Fibroblast of lung (primary cell): ENCODE data around the gene IGSF9. TPM values are rescaled to one million over a fixed set of nuclear protein-coding genes. Genes with fewer than 3 reads are reported as not detected.

Experiments used
- DNase-seq, 2 donors: peaks; one replicate each; pipeline versions ENCODE4 v3.0.0 to v3.0.0-alpha.2; 2010; ENCODE audit warnings: low read depth in 2 of 2
- H2AFZ ChIP-seq: 2 replicates; pipeline ENCODE4 v1.5.1; 2012; ENCODE audit warnings: low read length, control low read depth, inconsistent platforms
- H3K27ac ChIP-seq: 2 replicates; pipeline ENCODE4 v1.5.1; 2011; ENCODE audit warnings: low read length, control low read depth; ENCODE audit not compliant: insufficient read depth
- H3K27me3 ChIP-seq: 2 replicates; pipeline ENCODE4 v1.5.1; 2011; ENCODE audit warnings: mild to moderate bottlenecking, low read length; ENCODE audit not compliant: control insufficient read depth, insufficient read depth
- H3K36me3 ChIP-seq: 2 replicates; pipeline ENCODE4 v1.5.1; 2011; ENCODE audit warnings: low read length; ENCODE audit not compliant: control insufficient read depth, insufficient read depth
- H3K4me1 ChIP-seq: 2 replicates; pipeline ENCODE4 v1.5.1; 2011; ENCODE audit warnings: low read length; ENCODE audit not compliant: control insufficient read depth, insufficient read depth; ENCODE audit errors: extremely low read depth
- H3K4me2 ChIP-seq: 2 replicates; pipeline ENCODE4 v1.5.1; 2011; ENCODE audit warnings: low read length, control low read depth; ENCODE audit not compliant: insufficient read depth; ENCODE audit errors: extremely low read depth
- H3K4me3 ChIP-seq, 4 experiments: fragments of 200-600 bp in 1 of 4; sonication (generic) in 1 of 4; replicated peaks in 1 of 4; 2 replicates each; pipeline ENCODE4 v1.5.1; 2011 to 2016; ENCODE audit warnings: low read length in 4 of 4, low read depth in 3 of 4, mild to moderate bottlenecking in 3 of 4, control low read depth in 2 of 4, inconsistent platforms in 1 of 4, mixed read lengths in 1 of 4; ENCODE audit not compliant: insufficient read depth in 1 of 4; ENCODE audit errors: control extremely low read depth in 1 of 4
- H3K79me2 ChIP-seq: 2 replicates; pipeline ENCODE4 v1.5.1; 2012; ENCODE audit warnings: mild to moderate bottlenecking, low read length, inconsistent platforms; ENCODE audit not compliant: control insufficient read depth, insufficient read depth
- H3K9ac ChIP-seq: 2 replicates; pipeline ENCODE4 v1.5.1; 2011; ENCODE audit warnings: mild to moderate bottlenecking, low read length, control low read depth; ENCODE audit not compliant: insufficient read depth
- H3K9me3 ChIP-seq: 2 replicates; pipeline ENCODE4 v1.5.1; 2012; ENCODE audit warnings: low read depth, low read length; ENCODE audit not compliant: control insufficient read depth, insufficient read depth
- H4K20me1 ChIP-seq: 2 replicates; pipeline ENCODE4 v1.5.1; 2011; ENCODE audit warnings: low read length; ENCODE audit not compliant: control insufficient read depth, insufficient read depth; ENCODE audit errors: extremely low read depth
- CTCF ChIP-seq, 2 donors: IDR thresholded peaks in 1 of 2; conservative IDR thresholded peaks in 1 of 2; 1 replicate in 1 of 2; 2 replicates in 1 of 2; pipeline ENCODE4 v1.5.1; 2011 to 2012; ENCODE audit warnings: low read length in 2 of 2, control low read depth in 1 of 2, inconsistent platforms in 1 of 2, low read depth in 1 of 2, mild to moderate bottlenecking in 1 of 2
- EZH2 ChIP-seq: IDR thresholded peaks from 2 replicates; pipeline ENCODE4 v1.5.1; 2012; ENCODE audit warnings: low read length, control low read depth, mild to moderate bottlenecking; ENCODE audit errors: missing control alignments
- polyA plus RNA-seq, 2 donors: library from polyadenylated mRNA; depleted of rRNA in 1 of 2; stranded (reverse) in 1 of 2; unstranded in 1 of 2; fragments of >200 nt; gene quantifications; 2 replicates each; pipeline ENCODE4 v1.2.1, GENCODE V29; 2011 to 2012; ENCODE audit warnings: missing spikeins in 1 of 2
- total RNA-seq: library from RNA; depleted of rRNA; stranded (reverse); fragments of >200 nt; gene quantifications from 2 replicates; pipeline ENCODE4 v1.2.1, GENCODE V29; 2014

IGSF9 gene
- total and polyA plus RNA-seq, 2 donors (not counting 1 experiment from before 2014, with no cell fraction given), result under 0.01 TPM; not detected in 1

- no peak overlapping the region for H3K4me2 ChIP-seq
- H3K9me3 ChIP-seq, result no peaks in the 10 kb centered on the region
- peaks cover 47% of the 10 kb centered on the region for H3K4me1 ChIP-seq
- no peak overlapping the region for H3K4me3 ChIP-seq
- no peak for DNase-seq
- peaks cover 3% of the 10 kb centered on the region for H3K79me2 ChIP-seq
- H4K20me1 ChIP-seq, result no peaks in the 10 kb centered on the region
- H3K27ac ChIP-seq, result no peak overlapping the region
- H3K36me3 ChIP-seq, result peaks cover 9% of the 10 kb centered on the region
- H3K9ac ChIP-seq, result no peak overlapping the region
- H3K27me3 ChIP-seq, result no peaks in the 10 kb centered on the region
- TF ChIP-seq EZH2, result no peak
- TF ChIP-seq CTCF (conservative IDR thresholded peaks at IDR 0.05 in 1 of 2, IDR thresholded peaks at IDR 0.05 in 1 of 2; ENCODE audit: low read depth in 1 of 2, low read length in 2 of 2), result no peak
- H2AFZ ChIP-seq, result no peak overlapping the region
Observed at GRCh38 chr1:159913451-159914192, 31.8 kb downstream of the IGSF9 start.

- TF ChIP-seq EZH2 (no peak), CTCF (conservative IDR thresholded peaks at IDR 0.05 in 1 of 2, IDR thresholded peaks at IDR 0.05 in 1 of 2; ENCODE audit: low read depth in 1 of 2, low read length in 2 of 2) (no peak)
- Histone ChIP-seq H3K9me3 (no peaks in the 10 kb centered on the region), H3K4me1 (peaks cover 32% of the 10 kb centered on the region), H3K79me2 (no peaks in the 10 kb centered on the region), H3K27ac (no peak overlapping the region), H2AFZ (no peak overlapping the region), H3K27me3 (no peaks in the 10 kb centered on the region), H3K9ac (no peak overlapping the region), H3K4me3 (no peak overlapping the region), H3K36me3 (no peaks in the 10 kb centered on the region), H4K20me1 (no peaks in the 10 kb centered on the region), H3K4me2 (no peak overlapping the region)
- no peak for DNase-seq
Observed at GRCh38 chr1:159911326-159912070, 33.9 kb downstream of the IGSF9 start.

GRCh38 chr1:159908031-159908940 is 37.1 kb downstream of the IGSF9 start:
- Histone ChIP-seq H3K4me1 (peaks cover 23% of the 10 kb centered on the region), H3K27me3 (no peaks in the 10 kb centered on the region), H3K4me3 (no peak overlapping the region), H2AFZ (no peak overlapping the region), H3K36me3 (no peaks in the 10 kb centered on the region), H3K9ac (no peak overlapping the region), H3K9me3 (no peaks in the 10 kb centered on the region), H3K27ac (no peak overlapping the region), H4K20me1 (no peaks in the 10 kb centered on the region), H3K4me2 (no peak overlapping the region), H3K79me2 (no peaks in the 10 kb centered on the region)
- TF ChIP-seq EZH2, result no peak
- no peak for TF ChIP-seq CTCF (conservative IDR thresholded peaks at IDR 0.05 in 1 of 2, IDR thresholded peaks at IDR 0.05 in 1 of 2; ENCODE audit: low read depth in 1 of 2, low read length in 2 of 2)
- DNase-seq, result no peak
